Measurements from ENCODE around the gene SPEM2.

SPEM2 gene

GRCh38 chr17:7403977-7404736, 21.3 kb upstream of the SPEM2 start, which contains the start of gene TMEM256:
TMEM256 (minus strand) TSS chr17:7404097; CDS start chr17:7404084, 13 bp downstream.
- peak; percentile 89 for DNase-seq

- no peak for DNase-seq
Observed at GRCh38 chr17:7404737-7405349, 20.6 kb upstream of the SPEM2 start.

- no peak for DNase-seq
Observed at GRCh38 chr17:7405350-7406234, 19.8 kb upstream of the SPEM2 start.

GRCh38 chr17:7406235-7406825, 19.1 kb upstream of the SPEM2 start:
- no peak for DNase-seq

- no peak for DNase-seq
Observed at GRCh38 chr17:7407082-7407481, 18.3 kb upstream of the SPEM2 start.

GRCh38 chr17:7407485-7408251, 17.7 kb upstream of the SPEM2 start, which contains the start of gene NLGN2:
NLGN2 (plus strand) TSS chr17:7407845; CDS start chr17:7408256, 411 bp downstream.
- DNase-seq: no peak

GRCh38 chr17:7408252-7408727, 17.1 kb upstream of the SPEM2 start:
- peak; percentile 44 for DNase-seq

- no peak for DNase-seq
Observed at GRCh38 chr17:7408863-7409262, 16.6 kb upstream of the SPEM2 start.

GRCh38 chr17:7409716-7410115, 15.7 kb upstream of the SPEM2 start:
- DNase-seq: no peak

GRCh38 chr17:7410634-7411426, 14.6 kb upstream of the SPEM2 start:
- DNase-seq: no peak

GRCh38 chr17:7411427-7411750, 14.0 kb upstream of the SPEM2 start:
- DNase-seq: no peak

GRCh38 chr17:7413346-7413985, 11.9 kb upstream of the SPEM2 start:
- DNase-seq: no peak

GRCh38 chr17:7414837-7415236, 10.6 kb upstream of the SPEM2 start:
- DNase-seq: no peak

- DNase-seq: no peak
Observed at GRCh38 chr17:7415784-7416183, 9.6 kb upstream of the SPEM2 start.

- no peak for DNase-seq
Observed at GRCh38 chr17:7416323-7416722, 9.1 kb upstream of the SPEM2 start.

GRCh38 chr17:7417056-7417655, 8.3 kb upstream of the SPEM2 start:
- DNase-seq: no peak

- DNase-seq: no peak
Observed at GRCh38 chr17:7418472-7419152, 6.8 kb upstream of the SPEM2 start.

- DNase-seq: no peak
Observed at GRCh38 chr17:7419819-7420610, 5.4 kb upstream of the SPEM2 start, which contains the start of gene SPEM1. SPEM1 (plus strand) TSS chr17:7420324; CDS start chr17:7420385, 61 bp downstream.

GRCh38 chr17:7421186-7421585, 4.2 kb upstream of the SPEM2 start:
- DNase-seq: no peak
